Endothelial cell of umbilical vein (primary cell): ENCODE measurements around the gene EIF3I. TPM values are rescaled to one million over a fixed set of nuclear protein-coding genes. Genes with fewer than 3 reads are reported as not detected.

Experiments used
- BruUV-seq: library from RNA; stranded (reverse); fragments of 400-500 nt; replicated peaks from 2 replicates; lab custom pipeline; 2021; lab: Mats Ljungman, UMichigan
- CTCF ChIA-PET: fragments of 300-600, 350-600 bp; sonication (Branson Sonifier 250); formaldehyde crosslinking; loops from one replicate; lab custom pipeline; 2021; ENCODE audit warnings: antibody characterized with exemption, inconsistent platforms; lab: Charles Lee
- POLR2A ChIA-PET: fragments of 300-600, 350-600 bp; sonication (Branson Sonifier 250); formaldehyde crosslinking; loops from one replicate; lab custom pipeline; 2021; ENCODE audit warnings: antibody characterized with exemption, inconsistent platforms; lab: Charles Lee
- DNase-seq: peaks from one replicate; pipeline ENCODE4 v3.0.0-alpha.2; 2011; ENCODE audit warnings: low read depth, low spot score
- FAIRE-seq: peaks from 2 replicates; lab custom pipeline; 2011; peaks lifted over from hg19 to GRCh38; lab: Jason Lieb, UNC
- H2AFZ ChIP-seq: 2 replicates; pipeline ENCODE4 v1.6.0; 2012; ENCODE audit warnings: low read depth, low read length, control low read depth, inconsistent platforms
- H3K27ac ChIP-seq: 2 replicates; pipeline ENCODE4 v1.5.1; 2011; ENCODE audit warnings: low read depth, mild to moderate bottlenecking, control low read depth, low read length, moderate library complexity; ENCODE audit not compliant: insufficient read depth
- H3K27me3 ChIP-seq, 2 experiments: 2 replicates each; pipeline versions ENCODE4 v1.6.0 to v1.6.1; 2011; ENCODE audit warnings: low read length in 2 of 2, mixed read lengths in 1 of 2; ENCODE audit not compliant: control insufficient read depth in 2 of 2, insufficient read depth in 2 of 2
- H3K36me3 ChIP-seq, 2 experiments: 2 replicates in 1 of 2; 3 replicates in 1 of 2; pipeline ENCODE4 v1.5.1; 2011; ENCODE audit warnings: low read length in 2 of 2, mild to moderate bottlenecking in 1 of 2, moderate library complexity in 1 of 2; ENCODE audit not compliant: control insufficient read depth in 2 of 2, insufficient read depth in 2 of 2; ENCODE audit errors: extremely low read depth in 1 of 2
- H3K4me1 ChIP-seq: 3 replicates; pipeline ENCODE4 v1.5.1; 2011; ENCODE audit warnings: mild to moderate bottlenecking, low read length; ENCODE audit not compliant: control insufficient read depth, insufficient read depth; ENCODE audit errors: extremely low read depth
- H3K4me2 ChIP-seq: 2 replicates; pipeline ENCODE4 v1.6.1; 2011; ENCODE audit warnings: low read length, control low read depth, mixed read lengths; ENCODE audit not compliant: insufficient read depth
- H3K4me3 ChIP-seq, 3 experiments: fragments of 200-600 bp in 1 of 3; sonication (generic), shearing (Covaris generic) in 1 of 3; replicated peaks in 1 of 3; 2 replicates each; pipeline ENCODE4 v1.5.1; 2011 to 2016; ENCODE audit warnings: control low read depth in 3 of 3, low read length in 3 of 3, mild to moderate bottlenecking in 2 of 3, inconsistent platforms in 1 of 3, low read depth in 1 of 3, moderate library complexity in 1 of 3; ENCODE audit not compliant: insufficient read depth in 1 of 3
- H3K79me2 ChIP-seq: 2 replicates; pipeline ENCODE4 v1.6.0; 2012; ENCODE audit warnings: low read length, inconsistent platforms; ENCODE audit not compliant: control insufficient read depth, insufficient read depth
- H3K9ac ChIP-seq: replicated peaks from 2 replicates; pipeline ENCODE3; 2011; ENCODE audit warnings: low read length, control low read depth; ENCODE audit not compliant: insufficient read depth; ENCODE audit errors: extremely low read depth
- H3K9me1 ChIP-seq: replicated peaks from 3 replicates; pipeline ENCODE4 v1.6.0; 2011; ENCODE audit warnings: mild to moderate bottlenecking, low read length; ENCODE audit not compliant: control insufficient read depth, insufficient read depth; ENCODE audit errors: extremely low read depth
- H3K9me3 ChIP-seq: replicated peaks from 2 replicates; pipeline ENCODE4 v1.5.1; 2012; ENCODE audit warnings: low read length, inconsistent platforms; ENCODE audit not compliant: control insufficient read depth, insufficient read depth
- H4K20me1 ChIP-seq: replicated peaks from 2 replicates; pipeline ENCODE3; 2011; ENCODE audit warnings: mild to moderate bottlenecking, low read length; ENCODE audit not compliant: control insufficient read depth, insufficient read depth; ENCODE audit errors: extremely low read depth
- CTCF ChIP-seq, 2 donors: IDR thresholded peaks; 1 replicate in 1 of 2; 2 replicates in 1 of 2; pipeline ENCODE4 v1.5.1; 2011; ENCODE audit warnings: low read length in 2 of 2, mild to moderate bottlenecking in 2 of 2, moderate library complexity in 2 of 2, control low read depth in 1 of 2, inconsistent platforms in 1 of 2, low read depth in 1 of 2; ENCODE audit not compliant: insufficient read depth in 1 of 2; ENCODE audit errors: extremely low read depth in 1 of 2
- EZH2 ChIP-seq: IDR thresholded peaks from 2 replicates; pipeline ENCODE4 v1.6.1; 2012; ENCODE audit warnings: borderline replicate concordance, low read depth, mild to moderate bottlenecking, moderate library complexity, low read length, inconsistent platforms; ENCODE audit not compliant: severe bottlenecking
- FOS ChIP-seq: IDR thresholded peaks from 2 replicates; pipeline ENCODE4 v1.6.1; 2011; ENCODE audit warnings: mild to moderate bottlenecking, low read length, moderate library complexity, borderline replicate concordance; ENCODE audit not compliant: insufficient read depth
- GATA2 ChIP-seq: IDR thresholded peaks from 2 replicates; pipeline ENCODE4 v1.7.0; 2011; ENCODE audit warnings: low read depth, mild to moderate bottlenecking, moderate library complexity, mixed read lengths, low read length; ENCODE audit not compliant: insufficient read length, insufficient read depth
- JUN ChIP-seq: IDR thresholded peaks from 2 replicates; pipeline ENCODE4 v1.6.1; 2011; ENCODE audit warnings: borderline replicate concordance, low read depth; ENCODE audit not compliant: insufficient read length, insufficient read depth
- MAX ChIP-seq: IDR thresholded peaks from 2 replicates; pipeline ENCODE4 v1.6.1; 2011; ENCODE audit not compliant: insufficient read depth, insufficient read length
- MYC ChIP-seq: IDR thresholded peaks from one replicate; pipeline ENCODE4 v1.6.1; 2011; ENCODE audit warnings: mild to moderate bottlenecking, low read depth, low read length
- POLR2A ChIP-seq: IDR thresholded peaks from 2 replicates; pipeline ENCODE4 v1.6.1; 2012; ENCODE audit warnings: low read depth, mild to moderate bottlenecking, control low read depth, low read length
- POLR2AphosphoS5 ChIP-seq: IDR thresholded peaks from 2 replicates; pipeline ENCODE4 v1.6.1; 2012; ENCODE audit warnings: low read depth, mild to moderate bottlenecking, control low read depth, low read length, moderate library complexity; ENCODE audit not compliant: insufficient read depth
- dilution Hi-C: fragments of 300-500 bp; cut with MboI; formaldehyde crosslinking; loops from one replicate; pipeline ENCODE4 v1.15.0; 2019; ENCODE audit warnings: low sequenced_read_pairs; ENCODE audit not compliant: extremely low pct_ligation_motif_present
- intact Hi-C: fragments of 100-400 bp; cut with micrococcal nuclease; formaldehyde crosslinking; loops from one replicate; pipeline ENCODE4 v1.10.0; 2022
- polyA plus RNA-seq, 4 experiments: library from polyadenylated mRNA; depleted of rRNA in 3 of 4; stranded (reverse) in 3 of 4; unstranded in 1 of 4; fragments of >200 nt; gene quantifications; 2 replicates each; pipeline versions ENCODE4 v1.2.1 to v1.2.3, GENCODE V29; 2011 to 2012; ENCODE audit warnings: missing spikeins in 1 of 4
- total RNA-seq: library from RNA; stranded (reverse); gene quantifications from 2 replicates; pipeline ENCODE4 v1.2.3, GENCODE V29; 2021

The EIF3I gene
- total and polyA plus RNA-seq, 2 donors (not counting 3 experiments of a cell fraction or from before 2014, with no cell fraction given), result 186 to 331 TPM

- H3K9ac ChIP-seq, result no peak overlapping the region
- TF ChIP-seq POLR2A (no peak), MAX (no peak), CTCF (IDR thresholded peaks at IDR 0.05; ENCODE audit: extremely low read depth in 1 of 2, insufficient read depth in 1 of 2, low read depth in 1 of 2, low read length in 2 of 2) (no peak), JUN (no peak), FOS (no peak), GATA2 (no peak), EZH2 (no peak), POLR2AphosphoS5 (no peak), MYC (no peak)
- DNase-seq (no peak), FAIRE-seq (no peak)
- H3K27me3 ChIP-seq, result peaks cover 16 to 24% of the 10 kb centered on the region in 2 experiments
- no peaks in the 10 kb centered on the region for H3K9me3 ChIP-seq
- no peaks in the 10 kb centered on the region for H4K20me1 ChIP-seq
- ChIA-PET CTCF (no interaction called here), POLR2A (no interaction called here)
- no peak overlapping the region for H3K4me2 ChIP-seq
- no peak overlapping the region for H3K27ac ChIP-seq
- peaks cover 5% of the 10 kb centered on the region for H3K4me1 ChIP-seq
- H3K9me1 ChIP-seq, result no peaks in the 10 kb centered on the region
- BruUV-seq, result no TSS peak
- H2AFZ ChIP-seq, result no peak overlapping the region
- H3K36me3 ChIP-seq, result no peaks in the 10 kb centered on the region
- dilution Hi-C loops, result no loop called here
- intact Hi-C loops, result no loop called here
- no peak overlapping the region for H3K4me3 ChIP-seq
- no peaks in the 10 kb centered on the region for H3K79me2 ChIP-seq
Observed at GRCh38 chr1:32274646-32275340, 52.6 kb downstream of the EIF3I start.
